ENCODE data around the gene ALDH1L1.
A peak's percentile ranks its signal among the peaks of the same experiment; 100 is the strongest.
"Not testable (repeated sequence)": the region's sequence is repeated elsewhere in the genome, so short reads cannot be mapped to it uniquely, and the experiment has no call there.

Gene ALDH1L1

DNA sequence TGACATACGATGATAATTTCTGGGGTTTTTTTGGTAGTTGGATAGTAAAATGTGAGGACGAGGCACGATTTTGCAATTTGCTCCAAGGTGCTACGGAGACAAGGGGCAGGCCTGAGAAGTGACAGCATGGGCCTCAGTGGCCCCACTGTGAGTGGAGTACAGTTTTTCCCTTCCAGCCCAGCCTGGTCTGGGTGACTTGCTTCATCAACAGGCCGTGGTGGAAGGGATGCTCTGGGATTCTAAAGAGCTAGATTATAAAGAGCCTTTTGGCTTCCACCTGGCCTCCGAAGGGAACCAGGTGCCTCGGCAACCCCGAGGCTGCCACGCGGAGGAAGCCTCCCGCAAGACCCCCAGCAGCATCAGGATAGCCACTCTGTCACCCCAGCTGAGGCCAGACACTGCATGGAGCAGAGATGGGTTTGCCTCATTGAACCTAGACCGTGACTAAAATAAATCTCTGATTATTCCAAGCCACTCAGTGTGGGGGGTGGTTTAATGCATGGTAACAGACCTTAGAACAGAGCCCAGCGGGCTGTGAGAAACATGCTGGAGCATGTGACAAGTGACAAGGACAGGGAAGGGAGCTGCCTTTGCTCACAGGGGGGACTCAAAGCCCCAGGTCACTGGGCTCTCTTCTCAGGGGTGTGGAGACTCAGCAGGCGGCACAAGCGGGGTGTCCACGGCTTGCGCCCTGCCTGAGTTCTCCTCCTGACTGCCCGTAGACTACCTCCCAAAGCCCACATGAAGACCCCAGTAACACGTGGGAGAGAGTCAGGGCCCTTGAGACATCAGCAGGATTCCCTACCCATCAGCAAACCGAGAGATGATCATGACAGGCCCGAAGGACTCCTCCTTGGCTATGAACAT, 73.8 kb downstream of the ALDH1L1 start:
- no peak for DNase-seq (ENCODE audit: low spot score)

DNA sequence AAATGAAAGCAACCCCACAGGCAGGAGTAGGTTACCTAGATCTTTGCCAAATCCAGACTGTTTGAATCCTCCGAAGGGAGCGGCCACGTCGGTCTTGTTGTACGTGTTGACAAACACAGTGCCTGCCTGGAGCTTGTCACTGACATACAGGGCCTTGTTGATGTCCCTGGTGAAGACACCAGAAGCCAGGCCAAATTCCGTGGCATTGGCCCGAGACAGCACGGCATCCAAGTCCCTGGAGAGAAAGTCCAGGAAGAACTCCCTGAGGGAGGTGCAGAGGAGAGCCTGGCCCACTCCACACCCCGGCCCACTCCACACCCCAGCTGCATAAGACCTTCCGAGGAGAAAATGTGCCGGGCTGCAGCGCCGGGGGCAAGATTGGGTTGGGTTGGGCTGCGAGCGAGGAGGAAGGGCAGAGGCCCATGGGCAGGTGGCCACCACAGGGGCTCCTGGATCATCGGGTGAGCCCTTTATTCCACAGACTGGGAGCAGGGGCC, 74.6 kb downstream of the ALDH1L1 start:
- DNase-seq (ENCODE audit: low spot score) = no peak

DNA sequence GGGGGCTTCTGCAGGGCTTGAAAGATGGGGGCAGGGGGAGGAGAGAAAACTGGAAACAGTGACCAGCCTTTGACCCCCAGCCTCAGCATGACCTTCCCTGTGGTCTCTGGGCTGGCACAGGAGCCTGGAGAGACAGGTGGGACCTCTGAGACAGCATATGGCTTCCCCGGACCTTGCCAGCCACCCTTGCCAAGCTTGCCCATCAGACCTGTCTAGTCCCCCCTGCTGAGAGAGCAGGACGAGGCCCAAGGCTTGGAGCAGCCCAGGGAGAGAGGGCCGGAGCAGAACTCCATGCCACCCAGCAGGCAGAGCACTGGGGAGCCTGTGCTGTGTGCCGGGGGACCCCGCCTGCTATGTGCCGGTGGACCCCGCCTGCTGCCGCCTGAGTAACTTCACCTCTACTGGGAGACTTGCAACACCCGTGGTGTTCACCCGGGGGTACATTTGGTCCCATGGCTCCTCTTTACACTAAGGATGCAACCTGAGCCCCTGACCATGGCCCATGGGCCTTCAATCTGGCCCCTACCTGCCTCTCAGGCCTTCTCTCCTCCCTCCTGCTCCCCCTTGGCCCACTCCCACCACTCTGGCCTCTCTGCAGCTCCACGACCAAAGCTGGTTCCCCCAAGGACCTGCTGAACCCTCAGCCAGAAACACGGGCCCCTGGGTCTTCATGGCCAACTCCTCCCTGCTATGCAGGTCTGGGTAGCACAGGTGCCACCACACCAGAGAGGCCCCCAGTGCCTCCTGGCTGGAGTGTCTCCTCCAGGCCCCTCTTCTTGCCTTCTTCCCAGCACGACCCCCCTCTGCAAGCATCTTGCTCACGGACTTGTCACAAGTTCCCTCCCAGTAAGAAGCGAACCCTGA, 75.4 kb downstream of the ALDH1L1 start:
- DNase-seq (ENCODE audit: low spot score) = no peak

- no peak for DNase-seq (ENCODE audit: low spot score)
These were observed 76.3 kb downstream of the ALDH1L1 start for GRCh38 chr3:126104028-126104635.

- no peak for DNase-seq (ENCODE audit: low spot score)
These were observed 77.0 kb downstream of the ALDH1L1 start for GRCh38 chr3:126103121-126104027.

GRCh38 chr3:126102530-126102951, 77.8 kb downstream of the ALDH1L1 start:
- no peak for DNase-seq (ENCODE audit: low spot score)

- DNase-seq (ENCODE audit: low spot score) = no peak
These were observed 78.4 kb downstream of the ALDH1L1 start for GRCh38 chr3:126102011-126102410.

- no peak for DNase-seq (ENCODE audit: low spot score)
These were observed 78.8 kb downstream of the ALDH1L1 start for GRCh38 chr3:126101521-126101982.

GRCh38 chr3:126100634-126101301, 79.6 kb downstream of the ALDH1L1 start:
- no peak for DNase-seq (ENCODE audit: low spot score)

DNA sequence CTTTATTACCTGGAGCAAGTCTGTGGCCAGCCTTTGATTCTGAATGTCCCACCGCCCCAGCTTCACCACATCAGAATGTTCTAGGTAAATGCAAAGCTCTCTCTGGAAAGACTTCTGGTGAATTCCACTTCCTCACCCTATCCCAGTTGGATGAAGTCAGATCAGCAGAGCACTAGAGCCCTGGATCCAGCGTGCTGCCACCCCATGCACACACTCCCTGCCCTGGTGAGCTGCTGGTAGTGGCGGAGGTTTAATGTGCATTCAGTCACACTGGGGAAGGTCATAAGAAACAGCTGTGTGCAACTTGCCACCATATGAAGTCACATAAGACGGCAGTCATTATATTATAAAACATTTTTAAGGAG, 80.1 kb downstream of the ALDH1L1 start:
- DNase-seq (ENCODE audit: low spot score) = no peak

DNA sequence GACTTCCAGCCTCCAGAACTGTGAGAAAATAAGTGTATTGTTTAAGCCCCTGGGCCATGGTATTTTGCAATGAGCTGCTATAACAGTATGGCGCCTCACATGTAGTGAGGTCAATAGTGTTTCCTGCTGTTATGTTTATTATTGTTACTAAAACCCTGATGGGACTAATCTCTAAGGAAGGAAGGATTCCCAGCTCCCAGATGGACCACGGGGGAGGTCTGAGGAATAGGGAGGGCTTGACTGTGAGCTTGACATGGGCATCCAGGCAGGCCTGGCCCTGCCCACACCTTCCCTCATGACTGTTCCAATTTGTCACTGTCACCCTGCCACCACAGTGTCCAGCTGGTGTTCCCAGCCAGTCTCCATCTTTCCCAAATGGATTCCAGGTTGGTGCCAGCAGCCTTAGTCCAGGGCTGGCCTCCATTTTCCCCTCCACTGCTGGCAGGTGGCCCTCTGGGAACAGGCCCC, 82.0 kb downstream of the ALDH1L1 start:
- DNase-seq (ENCODE audit: low spot score) = no peak

- no peak for DNase-seq (ENCODE audit: low spot score)
These were observed 82.6 kb downstream of the ALDH1L1 start for GRCh38 chr3:126097801-126098200.

- not testable (repeated sequence) for DNase-seq (ENCODE audit: low spot score)
These were observed 84.1 kb downstream of the ALDH1L1 start for GRCh38 chr3:126096274-126096673.

GRCh38 chr3:126092128-126092527, 88.3 kb downstream of the ALDH1L1 start:
- not testable (repeated sequence) for DNase-seq (ENCODE audit: low spot score)

GRCh38 chr3:126087552-126088175, 92.7 kb downstream of the ALDH1L1 start:
- peak; percentile 36 for DNase-seq (ENCODE audit: low spot score)

- no peak for DNase-seq (ENCODE audit: low spot score)
These were observed 94.5 kb downstream of the ALDH1L1 start for GRCh38 chr3:126085841-126086240.

DNA sequence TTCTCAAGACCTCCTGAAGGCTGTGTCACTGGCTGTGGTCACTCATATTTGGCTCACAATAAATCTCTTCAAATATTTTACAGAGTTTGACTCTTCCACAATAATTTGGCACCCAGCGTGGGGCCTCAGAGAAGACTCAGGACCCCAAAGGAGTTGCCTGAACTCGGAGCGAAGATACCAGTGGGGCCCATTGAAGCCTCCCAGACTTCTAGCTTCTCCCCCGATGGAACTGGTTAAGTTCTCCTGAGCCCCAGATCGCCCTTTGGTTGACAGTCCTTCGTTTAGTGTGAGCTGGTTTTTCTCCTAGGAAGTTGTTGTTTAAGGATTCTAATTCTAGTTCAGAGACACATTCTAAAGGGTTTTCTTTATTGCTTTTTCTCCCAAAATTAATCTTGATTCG, 95.1 kb downstream of the ALDH1L1 start:
- DNase-seq (ENCODE audit: low spot score) = no peak

DNA sequence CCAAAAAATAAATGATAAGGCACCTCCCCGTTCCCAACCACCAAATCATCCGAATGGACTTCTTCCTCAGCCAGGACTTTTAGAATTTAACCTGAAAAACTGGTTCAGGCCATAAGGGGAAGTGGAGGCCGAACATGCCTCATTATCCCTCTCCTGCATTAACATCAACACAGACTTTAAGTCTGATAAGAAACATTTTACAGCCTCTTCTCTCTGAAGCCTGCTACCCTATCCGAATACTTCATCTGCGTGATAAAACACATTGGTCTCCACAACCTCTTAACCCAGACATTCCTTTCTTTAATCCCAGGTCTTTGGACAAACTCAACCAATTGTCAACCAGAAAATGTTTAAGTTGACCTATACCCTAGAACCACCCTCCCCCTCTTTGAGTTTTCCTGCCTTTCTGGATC, 95.6 kb downstream of the ALDH1L1 start:
- DNase-seq (ENCODE audit: low spot score) = no peak

GRCh38 chr3:126083913-126084767, 96.2 kb downstream of the ALDH1L1 start, which contains the start of gene SLC41A3:
Gene SLC41A3, minus strand, starts transcription at chr3:126084124. Its CDS starts 15,905 bp downstream, at chr3:126068219.
- DNase-seq (ENCODE audit: low spot score) = peak; percentile 84

Data from RKO (cell line).